ENCODE data around the gene ANAPC15.

The ANAPC15 gene

DNA sequence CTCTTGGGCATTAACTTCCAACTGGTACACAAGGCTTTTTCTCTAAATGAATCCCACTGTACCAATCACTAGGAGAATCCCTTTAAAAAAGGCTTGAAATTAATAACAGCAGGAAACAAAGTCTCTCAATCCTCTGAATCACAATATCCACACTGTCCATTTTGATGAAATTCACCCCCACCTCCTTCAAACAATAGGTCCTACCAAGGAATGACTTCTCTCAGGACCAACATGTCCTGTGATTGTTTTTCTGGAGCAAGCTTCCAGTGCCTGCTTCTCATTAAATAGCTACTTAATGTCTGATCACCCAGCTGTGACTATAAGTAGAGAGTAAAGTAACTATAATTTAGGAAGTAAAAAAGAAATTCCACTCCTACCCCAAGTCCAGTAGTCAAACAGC is 45.2 kb downstream of the ANAPC15 start:
- no peaks in the 10 kb centered on the region for H3K27me3 Mint-ChIP-seq
- H3K36me3 Mint-ChIP-seq (ENCODE audit: low read depth), result peaks cover 51% of the 10 kb centered on the region
- H3K4me1 Mint-ChIP-seq (ENCODE audit: low read depth), result peaks cover 42% of the 10 kb centered on the region
- no peak overlapping the region for H3K4me3 Mint-ChIP-seq
- no peak overlapping the region for H3K27ac Mint-ChIP-seq
- no peaks in the 10 kb centered on the region for H3K9me3 Mint-ChIP-seq

- Mint-ChIP-seq H3K9me3 (no peaks in the 10 kb centered on the region), H3K27me3 (no peaks in the 10 kb centered on the region), H3K27ac (no peak overlapping the region), H3K36me3 (ENCODE audit: low read depth) (peaks cover 55% of the 10 kb centered on the region), H3K4me1 (ENCODE audit: low read depth) (peaks cover 39% of the 10 kb centered on the region), H3K4me3 (no peak overlapping the region)
Observed at GRCh38 chr11:72066855-72067254, 45.6 kb downstream of the ANAPC15 start.

GRCh38 chr11:72061739-72062396 is 50.6 kb downstream of the ANAPC15 start:
- H3K27ac Mint-ChIP-seq, result no peak overlapping the region
- H3K36me3 Mint-ChIP-seq (ENCODE audit: low read depth), result peaks cover 39% of the 10 kb centered on the region
- H3K4me3 Mint-ChIP-seq, result no peak overlapping the region
- no peaks in the 10 kb centered on the region for H3K9me3 Mint-ChIP-seq
- no peaks in the 10 kb centered on the region for H3K27me3 Mint-ChIP-seq
- H3K4me1 Mint-ChIP-seq (ENCODE audit: low read depth), result peaks cover 4% of the 10 kb centered on the region

Measured in stimulated activated naive CD8-positive, alpha-beta T cell treated with anti-CD3 and anti-CD28 coated beads, Interleukin-15, Interleukin-2, amounts not matched to agents 100 ng/mL and 50 ng/mL, for 24 hours (primary cell).